GM11168 (cell line): ENCODE data around the gene BASP1.

Experiments
- in situ Hi-C: fragments of 300-500 bp; cut with MboI; formaldehyde crosslinking; loops from one replicate; pipeline ENCODE4 v1.12.0; 2022; ENCODE audit warnings: low sequenced_read_pairs; ENCODE audit not compliant: unreplicated experiment

The BASP1 gene

GRCh38 chr5:17190242-17190778, 27.1 kb upstream of the BASP1 start:
- in situ Hi-C loops, result loop anchor here (25.0 kb wide), 1 partner anchor 403 kb away; no protein-coding TSS in a partner anchor

DNA sequence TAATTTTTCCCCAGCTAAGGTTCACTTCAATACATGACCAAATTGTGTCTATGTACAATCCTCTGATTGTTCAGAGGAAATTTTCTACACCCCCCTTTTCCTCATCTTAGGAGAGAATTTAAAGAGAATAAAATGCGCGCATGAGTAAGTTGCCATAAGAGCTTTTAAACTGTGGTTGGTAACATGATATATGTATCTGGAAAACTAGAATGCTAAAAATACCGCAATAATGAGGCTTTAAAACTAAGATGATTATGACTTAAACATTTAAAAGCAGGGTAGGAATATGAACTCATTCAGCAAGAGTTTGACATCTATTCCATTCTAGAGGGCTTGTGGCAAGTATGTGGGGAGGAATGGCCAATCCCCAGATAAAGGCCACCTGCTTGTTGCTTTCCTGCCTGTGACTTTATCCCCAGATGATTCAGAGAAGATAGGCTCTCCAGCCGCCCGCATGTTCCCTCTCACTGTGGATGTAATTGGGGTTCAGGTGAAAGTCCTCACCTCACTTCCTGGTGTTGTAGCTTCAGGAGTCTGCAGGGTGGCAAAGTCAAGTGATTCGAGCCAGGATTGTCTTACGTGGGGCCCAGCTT, 26.5 kb upstream of the BASP1 start:
- in situ Hi-C loops, result loop anchor here (25.0 kb wide), 1 partner anchor 404 kb away; no protein-coding TSS in a partner anchor

DNA sequence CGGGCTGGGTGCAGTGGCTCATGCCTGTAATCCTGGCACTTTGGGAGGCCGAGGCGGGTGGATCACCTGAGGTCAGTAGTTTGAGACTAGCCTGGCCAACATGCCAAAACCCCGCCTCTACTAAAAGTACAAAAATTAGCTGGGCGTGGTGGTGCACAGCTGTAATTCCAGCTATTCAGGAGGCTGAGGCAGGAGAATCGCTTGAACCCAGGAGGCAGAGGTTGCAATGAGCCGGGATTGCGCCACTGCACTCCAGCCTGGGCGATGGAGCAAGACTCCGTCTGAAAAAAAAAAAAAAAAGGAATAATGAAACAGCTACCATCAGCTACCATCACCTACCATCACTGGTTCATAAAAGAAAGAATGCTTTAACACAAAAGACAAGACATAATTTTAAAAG, 25.9 kb upstream of the BASP1 start:
- in situ Hi-C loops, result loop anchor here (25.0 kb wide), 1 partner anchor 404 kb away; no protein-coding TSS in a partner anchor

DNA sequence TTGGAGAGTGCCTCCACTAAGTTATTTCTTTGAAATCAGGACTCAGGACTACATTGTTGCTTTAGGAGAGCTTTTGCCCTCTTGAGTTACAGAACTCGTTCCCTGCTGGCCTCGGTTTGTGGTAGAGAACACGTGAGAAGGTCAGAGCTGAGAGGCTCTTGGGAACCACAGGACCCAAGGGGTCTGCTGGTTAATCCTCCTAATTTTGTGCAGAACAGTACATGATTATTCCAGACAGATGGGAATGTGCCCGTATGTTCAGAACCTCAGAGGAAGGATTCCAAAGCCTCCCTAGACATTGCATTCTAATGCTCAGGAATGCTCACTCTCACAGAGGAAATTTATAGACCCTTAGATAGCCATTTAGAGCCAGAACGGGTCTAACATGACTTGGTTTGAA, 25.2 kb upstream of the BASP1 start:
- in situ Hi-C loops, result loop anchor here (25.0 kb wide), 1 partner anchor 405 kb away; no protein-coding TSS in a partner anchor

GRCh38 chr5:17196024-17196423, 21.4 kb upstream of the BASP1 start:
- in situ Hi-C loops, result loop anchor here (25.0 kb wide), 1 partner anchor 409 kb away; no protein-coding TSS in a partner anchor

- in situ Hi-C loops, result loop anchor here (25.0 kb wide), 1 partner anchor 409 kb away; no protein-coding TSS in a partner anchor
Observed at GRCh38 chr5:17196697-17197096, 20.7 kb upstream of the BASP1 start.

GRCh38 chr5:17203329-17204132, 13.9 kb upstream of the BASP1 start:
- in situ Hi-C loops, result loop anchor here (25.0 kb wide), 2 partner anchors 484 to 609 kb away; no protein-coding TSS in a partner anchor

DNA sequence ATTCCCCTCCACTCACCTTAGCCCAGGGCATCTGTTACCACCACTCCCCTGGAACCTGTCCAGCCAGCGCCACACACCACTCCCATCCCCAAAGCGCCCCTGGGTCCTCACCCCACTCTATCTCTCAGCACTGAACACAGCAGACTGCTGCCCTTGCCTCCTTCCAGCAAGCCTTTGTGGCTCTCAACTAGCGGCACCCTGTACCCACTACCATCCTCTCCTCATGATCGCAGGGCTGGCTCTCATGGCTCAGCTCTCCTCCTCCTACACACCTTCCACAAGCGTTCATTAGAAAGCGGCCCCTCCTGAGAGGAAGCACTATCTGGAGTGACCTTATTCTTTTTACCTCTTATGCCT, 13.3 kb upstream of the BASP1 start:
- in situ Hi-C loops, result loop anchor here (25.0 kb wide), 2 partner anchors 483 to 608 kb away; no protein-coding TSS in a partner anchor

GRCh38 chr5:17206021-17206420, 11.4 kb upstream of the BASP1 start:
- in situ Hi-C loops, result loop anchor here (25.0 kb wide), 2 partner anchors 481 to 606 kb away; no protein-coding TSS in a partner anchor

GRCh38 chr5:17212191-17212590, 5.2 kb upstream of the BASP1 start:
- in situ Hi-C loops, result loop anchor here (5.0 to 25.0 kb wide), 3 partner anchors 475 to 1105 kb away; no protein-coding TSS in a partner anchor

- in situ Hi-C loops, result loop anchor here (5.0 to 25.0 kb wide), 3 partner anchors 474 to 1104 kb away; no protein-coding TSS in a partner anchor
Observed at GRCh38 chr5:17212996-17213395, 4.4 kb upstream of the BASP1 start.

DNA sequence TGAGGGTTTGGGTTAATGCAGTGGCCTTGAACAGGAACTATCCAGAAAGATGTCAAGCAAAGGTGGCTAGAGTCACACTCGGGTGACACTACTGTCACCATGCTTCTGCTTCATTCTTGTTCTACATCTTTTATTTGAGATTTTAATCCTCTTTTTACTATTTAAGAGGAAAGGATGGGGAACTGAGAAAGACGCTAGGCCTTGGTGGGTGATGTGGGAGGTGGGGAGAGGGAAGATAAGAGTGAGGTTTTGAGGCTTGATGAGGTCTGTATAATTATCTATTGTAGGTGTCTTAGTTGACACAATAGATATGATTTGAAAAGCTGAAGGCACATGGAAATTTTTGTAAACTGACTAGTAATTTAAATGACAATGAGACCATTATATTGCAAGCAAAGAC, 3.5 kb upstream of the BASP1 start:
- in situ Hi-C loops, result loop anchor here (5.0 to 25.0 kb wide), 3 partner anchors 473 to 1103 kb away; no protein-coding TSS in a partner anchor

- in situ Hi-C loops, result loop anchor here (5.0 to 25.0 kb wide), 3 partner anchors 472 to 1102 kb away; no protein-coding TSS in a partner anchor
Observed at GRCh38 chr5:17214893-17215292, 2.5 kb upstream of the BASP1 start.

DNA sequence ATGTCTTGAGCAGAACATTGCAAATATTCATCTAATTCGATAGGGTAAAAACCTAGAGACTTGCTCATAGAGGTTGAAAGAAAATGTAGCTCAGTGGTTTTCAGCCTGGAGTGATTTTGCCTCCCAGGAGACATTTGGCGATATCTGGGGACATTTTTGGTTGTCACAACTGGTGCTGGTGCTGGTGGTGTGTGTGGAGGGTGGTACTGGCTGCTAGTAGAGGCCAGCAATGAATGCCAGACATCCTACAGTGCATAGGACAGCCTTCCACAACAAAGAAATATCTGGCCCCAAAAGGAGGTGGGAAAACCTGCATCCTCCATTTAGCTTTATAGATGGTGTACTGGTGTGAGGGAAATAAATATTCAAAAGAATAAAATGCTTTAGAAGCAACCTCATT, 2.1 kb upstream of the BASP1 start:
- in situ Hi-C loops, result loop anchor here (25.0 kb wide), 2 partner anchors 472 to 597 kb away; no protein-coding TSS in a partner anchor

GRCh38 chr5:17216176-17216973, 1.1 kb upstream of the BASP1 start:
- in situ Hi-C loops, result loop anchor here (25.0 kb wide), 2 partner anchors 471 to 596 kb away; no protein-coding TSS in a partner anchor

- in situ Hi-C loops, result loop anchor here (25.0 kb wide), 2 partner anchors 470 to 595 kb away; no protein-coding TSS in a partner anchor
Observed at GRCh38 chr5:17216974-17217492, 398 bp upstream of the BASP1 start.

- in situ Hi-C loops, result loop anchor here (25.0 kb wide), 2 partner anchors 469 to 594 kb away; no protein-coding TSS in a partner anchor
Observed at GRCh38 chr5:17218353-17219005, 1.0 kb downstream of the BASP1 start.

DNA sequence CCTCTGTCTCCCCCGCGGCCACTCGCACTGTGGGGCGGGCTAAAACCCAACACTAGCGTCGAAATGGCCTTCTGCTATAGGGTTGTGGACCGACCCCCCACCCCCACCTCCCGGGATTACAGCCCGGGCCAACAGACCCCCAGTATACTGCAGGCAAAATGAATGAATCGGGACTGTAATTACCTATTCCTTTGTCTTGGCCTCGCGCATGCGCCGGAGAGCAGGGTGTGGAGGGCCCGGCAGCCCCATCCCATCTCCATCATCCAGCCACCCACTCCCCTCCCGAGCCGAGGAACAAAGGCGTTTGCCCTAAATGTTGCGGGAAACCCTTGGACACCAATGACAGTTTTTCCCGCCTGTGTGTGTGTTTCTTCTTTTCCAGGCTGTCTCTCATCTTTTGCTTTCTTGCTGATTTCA, 1.6 kb downstream of the BASP1 start:
- in situ Hi-C loops, result loop anchor here (25.0 kb wide), 2 partner anchors 468 to 593 kb away; no protein-coding TSS in a partner anchor

DNA sequence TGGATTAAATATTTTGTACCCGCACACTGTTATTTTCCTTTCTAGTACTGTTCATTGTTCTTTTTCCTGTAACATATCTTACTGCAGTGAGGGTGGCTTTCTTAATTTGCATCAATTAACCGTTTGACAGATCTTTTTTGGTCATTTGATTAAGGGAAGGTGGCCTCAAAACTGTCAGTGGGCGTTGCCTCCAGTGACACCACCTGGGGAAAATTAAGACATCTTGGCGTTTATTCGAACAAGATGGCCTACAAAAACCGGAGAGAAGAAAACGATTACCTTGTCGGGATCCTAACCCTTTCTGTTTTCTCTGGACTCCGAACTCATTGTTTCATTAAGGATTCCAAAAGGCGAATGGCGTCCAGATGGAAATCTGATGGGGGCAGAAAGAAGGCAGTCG, 2.0 kb downstream of the BASP1 start:
- in situ Hi-C loops, result loop anchor here (25.0 kb wide), 2 partner anchors 468 to 593 kb away; no protein-coding TSS in a partner anchor
